ENCODE measurements around the gene ZNF888. TPM values are rescaled to one million over a fixed set of nuclear protein-coding genes. Genes with fewer than 3 reads are reported as not detected.

Gene ZNF888
- total and polyA plus RNA-seq, 9 of the 15 experiments (the other 6 are each of a cell fraction or from before 2014, with no cell fraction given), result 1.6 to 13.3 (median 9.9) TPM

- TF ChIP-seq REST (IDR thresholded peaks at IDR 0.05; ENCODE audit: borderline replicate concordance), result 0 out of 2 replicates have a peak, but pooled peaks have one; percentile 36
- TF ChIP-seq REST (CRISPR knock-in tag; IDR thresholded peaks at IDR 0.05; ENCODE audit: low read depth), result no peak
- no peak for TF ChIP-seq HDAC8 (tag; IDR thresholded peaks at IDR 0.05)
- peak; percentile 84 for TF ChIP-seq MBD2 (IDR thresholded peaks at IDR 0.05; ENCODE audit: borderline replicate concordance, low read depth)
- no peak for TF ChIP-seq ZNF586 (CRISPR knock-in tag; conservative IDR thresholded peaks at IDR 0.05)
- no peak for TF ChIP-seq SREBF1 (IDR thresholded peaks at IDR 0.05; ENCODE audit: borderline replicate concordance, low read depth, low read length)
- no peak for TF ChIP-seq MIER1 (IDR thresholded peaks at IDR 0.05; ENCODE audit: low read depth)
- no peak for TF ChIP-seq U2AF2 (optimal IDR thresholded peaks at IDR 0.05; ENCODE audit: low read depth, low read length)
- peak; percentile 98 for TF ChIP-seq KLF16 (IDR thresholded peaks at IDR 0.05)
- no peak; the same call in 1 of the 2 replicates for TF ChIP-seq ZNF165 (CRISPR knock-in tag; IDR thresholded peaks at IDR 0.05; ENCODE audit: borderline replicate concordance)
- TF ChIP-seq, protein P1, sequence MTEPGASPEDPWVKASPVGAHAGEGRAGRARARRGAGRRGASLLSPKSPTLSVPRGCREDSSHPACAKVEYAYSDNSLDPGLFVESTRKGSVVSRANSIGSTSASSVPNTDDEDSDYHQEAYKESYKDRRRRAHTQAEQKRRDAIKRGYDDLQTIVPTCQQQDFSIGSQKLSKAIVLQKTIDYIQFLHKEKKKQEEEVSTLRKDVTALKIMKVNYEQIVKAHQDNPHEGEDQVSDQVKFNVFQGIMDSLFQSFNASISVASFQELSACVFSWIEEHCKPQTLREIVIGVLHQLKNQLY (CRISPR knock-in tag; conservative IDR thresholded peaks at IDR 0.05), result no peak
- TF ChIP-seq SNIP1 (IDR thresholded peaks at IDR 0.05; ENCODE audit: low read depth), result no peak
- TF ChIP-seq ZNF507 (tag; conservative IDR thresholded peaks at IDR 0.05), result no peak
- TF ChIP-seq NFATC3 (IDR thresholded peaks at IDR 0.05), result peak; percentile 78; the same call in 1 of the 2 replicates
- TF ChIP-seq STAT6 (CRISPR knock-in tag; IDR thresholded peaks at IDR 0.05), result no peak
- TF ChIP-seq PCBP2 (IDR thresholded peaks at IDR 0.05; ENCODE audit: low read depth, low read length, poor library complexity, severe bottlenecking), result no peak
- no peak for TF ChIP-seq HEY1 (CRISPR knock-in tag; IDR thresholded peaks at IDR 0.05; ENCODE audit: borderline replicate concordance)
Observed at GRCh38 chr19:52936151-52936953, 13.1 kb upstream of the ZNF888 start (continued).
